Upper lobe of left lung (tissue), 4 donors: ENCODE measurements around the gene VAT1L.

Experiments
- EP300 ChIP-seq, 4 donors: sonication (generic); formaldehyde crosslinking; IDR thresholded peaks; one replicate each; pipeline ENCODE4 v1.5.1; 2017; ENCODE audit warnings: antibody characterized with exemption in 4 of 4, control low read depth in 2 of 4
- POLR2A ChIP-seq, 4 donors: fragments of 450-650 bp; IDR thresholded peaks; one replicate each; pipeline ENCODE4 v1.5.1; 2016 to 2017; ENCODE audit warnings: antibody characterized with exemption in 4 of 4, mild to moderate bottlenecking in 2 of 4
- POLR2AphosphoS5 ChIP-seq, 2 donors: sonication (generic); formaldehyde crosslinking; IDR thresholded peaks; one replicate each; pipeline ENCODE4 v1.5.1; 2017; ENCODE audit warnings: antibody characterized with exemption in 2 of 2
- TF ChIP-seq, protein P1 (sequence below), 6 experiments: fragments of 450-650 bp in 4 of 6; fragments of 200-600 bp in 2 of 6; sonication (generic) in 2 of 6; IDR thresholded peaks; one replicate each; pipeline ENCODE4 v1.5.1; 2016 to 2019; ENCODE audit warnings: antibody characterized with exemption in 6 of 6

GRCh38 chr16:77993111-77993985 is 205.0 kb downstream of the VAT1L start:
- TF ChIP-seq, protein P1, sequence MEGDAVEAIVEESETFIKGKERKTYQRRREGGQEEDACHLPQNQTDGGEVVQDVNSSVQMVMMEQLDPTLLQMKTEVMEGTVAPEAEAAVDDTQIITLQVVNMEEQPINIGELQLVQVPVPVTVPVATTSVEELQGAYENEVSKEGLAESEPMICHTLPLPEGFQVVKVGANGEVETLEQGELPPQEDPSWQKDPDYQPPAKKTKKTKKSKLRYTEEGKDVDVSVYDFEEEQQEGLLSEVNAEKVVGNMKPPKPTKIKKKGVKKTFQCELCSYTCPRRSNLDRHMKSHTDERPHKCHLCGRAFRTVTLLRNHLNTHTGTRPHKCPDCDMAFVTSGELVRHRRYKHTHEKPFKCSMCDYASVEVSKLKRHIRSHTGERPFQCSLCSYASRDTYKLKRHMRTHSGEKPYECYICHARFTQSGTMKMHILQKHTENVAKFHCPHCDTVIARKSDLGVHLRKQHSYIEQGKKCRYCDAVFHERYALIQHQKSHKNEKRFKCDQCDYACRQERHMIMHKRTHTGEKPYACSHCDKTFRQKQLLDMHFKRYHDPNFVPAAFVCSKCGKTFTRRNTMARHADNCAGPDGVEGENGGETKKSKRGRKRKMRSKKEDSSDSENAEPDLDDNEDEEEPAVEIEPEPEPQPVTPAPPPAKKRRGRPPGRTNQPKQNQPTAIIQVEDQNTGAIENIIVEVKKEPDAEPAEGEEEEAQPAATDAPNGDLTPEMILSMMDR (IDR thresholded peaks at IDR 0.05): no peak
- no peak for TF ChIP-seq POLR2A (IDR thresholded peaks at IDR 0.05)
- TF ChIP-seq EP300 (IDR thresholded peaks at IDR 0.05): no peak
- TF ChIP-seq POLR2AphosphoS5 (IDR thresholded peaks at IDR 0.05): no peak
